ENCODE data around the gene CELF4.

CELF4 gene

DNA sequence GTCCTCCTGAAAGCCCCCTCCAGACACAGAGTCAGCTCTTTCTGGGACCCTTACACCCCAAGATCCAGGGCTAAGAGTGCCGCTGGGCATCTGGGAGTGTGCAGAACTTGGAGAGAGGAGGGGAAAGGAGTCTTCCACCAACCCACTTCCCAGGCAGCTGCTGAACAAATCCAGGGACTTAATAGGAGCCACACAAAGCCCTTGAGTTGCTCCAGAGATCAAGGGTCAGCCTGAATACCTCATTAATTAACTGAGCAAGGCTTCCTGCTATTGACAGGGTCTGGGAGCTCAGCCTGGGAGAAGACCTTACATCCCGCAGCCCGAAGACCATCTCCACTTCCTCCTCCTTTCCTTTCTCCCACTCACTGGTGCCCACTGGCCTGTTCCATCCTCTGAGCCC is 108.3 kb downstream of the CELF4 start:
- DNase-seq: no peak

DNA sequence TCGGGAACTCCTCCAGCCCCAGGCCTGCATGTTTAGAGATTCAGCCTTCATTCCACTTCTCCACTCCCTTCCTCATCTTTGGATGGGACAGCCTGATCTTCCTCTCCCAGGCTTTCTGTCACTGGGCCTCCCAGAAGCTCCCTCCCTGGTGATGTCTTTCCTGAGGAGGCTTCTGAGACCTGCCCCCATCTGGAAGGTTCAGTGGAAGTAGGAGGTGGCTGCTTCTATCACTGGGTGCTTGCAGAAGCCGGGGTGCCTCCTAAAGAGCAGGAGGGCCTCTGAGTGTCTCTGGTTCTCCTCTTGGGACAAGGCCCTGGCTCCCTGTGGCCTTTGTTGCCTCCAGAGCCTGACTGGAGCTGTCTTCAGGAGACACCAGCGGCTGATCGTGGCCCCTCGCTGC is 108.7 kb downstream of the CELF4 start:
- DNase-seq: no peak

DNA sequence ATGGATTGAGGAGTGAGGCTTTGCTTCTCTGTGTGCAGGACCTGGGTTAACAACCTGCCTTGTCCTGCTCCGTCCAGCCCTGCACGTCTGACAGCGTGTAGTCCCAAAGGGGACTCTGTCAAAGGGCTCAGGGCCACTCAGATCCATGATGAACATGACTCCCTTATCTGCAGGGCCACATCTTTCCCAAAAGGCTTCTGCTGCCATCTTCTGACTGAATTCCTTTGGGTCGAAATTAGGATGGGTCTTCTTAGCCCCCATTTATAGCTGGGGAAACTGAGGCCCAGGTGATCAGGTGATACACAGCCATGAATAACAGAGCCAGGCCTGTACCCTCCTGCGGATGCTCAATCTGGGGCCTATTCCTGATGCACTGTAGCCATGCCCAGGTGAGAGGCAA is 109.2 kb downstream of the CELF4 start:
- DNase-seq: no peak

DNA sequence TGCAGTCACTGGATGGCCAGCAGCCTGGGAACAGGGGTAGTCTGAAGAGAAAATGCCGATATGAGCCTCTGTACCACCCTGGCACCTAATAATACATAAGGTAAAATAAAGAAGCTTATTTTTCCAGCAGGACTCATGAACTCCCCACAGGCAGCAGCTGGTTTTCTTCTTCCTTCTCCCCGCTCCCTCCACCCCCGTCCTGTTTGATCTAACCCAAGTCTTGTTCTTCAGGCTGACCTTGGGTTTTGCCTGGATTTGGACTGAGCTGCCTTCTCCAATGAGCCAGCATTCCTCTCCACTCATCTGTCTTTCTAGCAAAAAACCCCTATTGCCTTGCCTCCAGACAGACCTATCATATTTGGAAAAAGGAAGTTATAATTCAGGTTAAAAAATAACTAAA is 111.8 kb downstream of the CELF4 start:
- DNase-seq: no peak

DNA sequence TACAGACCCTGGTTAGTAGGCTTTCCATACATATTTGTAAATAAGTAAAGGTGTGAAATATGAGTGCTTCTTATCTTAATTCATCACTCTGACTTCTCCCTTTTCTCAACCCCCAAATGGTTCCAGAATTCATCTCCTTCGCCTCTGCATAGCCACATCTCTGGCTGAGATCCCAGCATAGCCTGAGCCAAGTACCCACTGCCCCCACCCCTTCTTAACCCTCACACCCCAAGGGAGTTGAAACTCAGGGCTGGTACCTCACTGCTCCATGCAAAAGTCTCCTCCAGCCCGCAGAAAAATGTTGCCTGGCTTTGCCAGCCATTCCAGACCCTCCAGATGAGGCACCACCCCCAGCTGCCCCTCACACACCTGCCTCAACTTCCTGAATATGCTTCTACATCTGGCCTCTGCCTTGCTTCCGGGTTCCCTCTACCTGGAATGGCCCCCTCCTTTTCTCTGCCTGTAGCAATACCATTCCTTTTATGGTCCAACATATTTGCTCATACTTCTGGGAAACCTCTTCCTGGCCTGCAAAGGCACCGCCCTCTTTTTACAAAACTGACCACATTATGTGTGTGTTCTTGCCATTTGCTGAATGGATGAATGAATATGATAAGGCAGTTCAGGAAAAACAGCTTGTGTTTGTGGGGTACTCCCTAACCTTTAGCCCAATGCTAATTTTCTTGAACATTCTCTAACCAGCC is 112.8 kb downstream of the CELF4 start:
- DNase-seq: no peak

DNA sequence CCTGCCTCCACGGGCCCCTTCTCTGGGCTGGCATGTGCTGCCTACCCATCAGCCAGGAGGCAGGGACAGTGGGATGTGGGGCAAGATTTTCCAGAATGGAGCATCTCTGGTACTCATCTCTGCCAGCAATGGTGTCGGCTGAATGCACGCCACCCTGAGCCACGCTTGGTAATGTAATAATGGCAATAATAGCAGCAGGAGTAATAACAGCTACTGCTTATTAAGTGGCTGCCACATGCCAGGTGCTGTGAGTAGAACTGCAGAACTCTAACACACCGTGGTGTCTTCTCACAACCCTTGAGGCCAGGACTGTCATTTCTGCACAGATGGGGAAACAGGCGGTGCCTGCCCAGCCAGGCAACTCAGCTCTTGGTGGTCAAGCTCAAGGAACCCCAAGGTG is 113.6 kb downstream of the CELF4 start:
- no peak for DNase-seq

DNA sequence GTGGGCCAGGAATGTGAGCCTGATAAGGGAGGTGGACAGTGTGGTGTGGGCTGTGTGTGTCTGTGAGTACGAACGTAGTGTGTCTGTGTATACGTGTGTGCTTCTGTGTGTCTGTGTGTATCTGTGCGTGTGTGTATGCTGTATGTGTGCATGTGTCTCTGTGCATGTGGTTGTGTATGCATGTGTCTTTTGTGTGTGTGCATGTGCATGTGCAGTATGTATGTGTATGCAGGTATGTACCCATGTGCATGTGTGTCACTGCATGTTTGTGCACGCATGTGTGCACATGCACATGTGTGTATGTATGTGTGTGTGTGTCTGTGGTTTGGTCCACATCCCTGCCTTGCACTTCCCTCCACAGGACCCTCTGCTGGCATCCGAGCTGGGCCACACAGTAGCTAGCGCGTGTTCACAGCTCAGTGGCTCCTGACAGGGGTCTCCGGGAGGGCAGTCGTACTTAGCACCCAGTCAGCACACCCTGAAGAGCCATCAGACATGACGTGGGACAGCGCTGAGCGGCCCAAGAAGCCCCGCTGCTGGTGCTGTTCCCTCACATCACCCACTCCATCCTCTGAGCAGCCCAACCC is 114.3 kb downstream of the CELF4 start:
- no peak for DNase-seq

DNA sequence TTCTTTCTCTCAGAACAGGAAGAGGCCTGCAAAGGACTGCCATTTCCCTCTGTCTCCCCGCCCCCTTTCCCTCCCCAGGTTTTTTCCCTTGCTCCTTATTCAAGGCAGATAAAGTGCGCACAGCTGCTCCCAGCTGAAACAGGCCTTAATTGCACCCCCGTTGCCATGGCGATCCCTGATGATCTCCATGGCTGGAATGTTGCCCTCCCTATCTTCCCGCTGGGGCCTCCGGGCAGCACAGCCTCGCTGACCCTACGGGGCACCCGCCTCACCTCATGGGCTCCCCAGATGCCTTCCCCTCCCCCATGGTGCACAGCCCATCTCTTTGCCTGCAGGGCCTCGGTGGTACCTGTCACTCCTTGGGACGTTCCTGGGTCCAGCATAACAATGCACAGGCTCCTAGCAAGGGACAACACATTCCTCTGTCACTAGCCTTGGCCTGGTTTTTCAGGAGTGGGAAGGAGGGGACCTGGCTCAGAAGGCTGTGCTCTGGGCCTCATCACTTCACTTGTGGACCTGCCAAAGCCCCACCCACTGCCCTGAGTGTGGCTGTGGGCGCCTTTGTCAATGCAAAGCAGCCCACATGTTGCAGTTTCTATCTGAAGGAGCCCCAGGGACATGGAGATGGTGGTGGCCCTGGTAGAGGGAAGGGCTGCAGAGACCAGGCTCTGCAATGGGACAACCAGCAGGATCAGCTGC is 115.0 kb downstream of the CELF4 start:
- DNase-seq: no peak

DNA sequence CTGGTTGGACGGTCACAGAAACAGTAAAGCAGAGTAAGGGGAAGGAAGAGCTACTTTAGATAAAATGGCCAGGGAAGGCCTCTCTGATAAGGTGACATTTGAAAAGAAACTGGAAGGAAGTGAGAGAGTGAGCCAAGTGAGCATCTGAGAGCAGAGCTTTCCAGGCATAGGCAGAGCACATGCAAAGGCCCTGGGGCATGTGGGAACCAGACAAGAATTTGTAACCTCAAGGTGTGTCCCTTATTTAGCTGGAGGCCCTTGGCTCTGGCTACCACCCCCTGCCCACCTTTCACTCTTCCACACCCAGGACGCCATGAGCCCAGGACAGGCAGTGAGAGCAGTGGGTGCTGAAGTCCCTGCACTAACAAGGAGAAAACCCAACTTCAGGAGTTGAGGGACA is 116.0 kb downstream of the CELF4 start:
- DNase-seq: no peak

DNA sequence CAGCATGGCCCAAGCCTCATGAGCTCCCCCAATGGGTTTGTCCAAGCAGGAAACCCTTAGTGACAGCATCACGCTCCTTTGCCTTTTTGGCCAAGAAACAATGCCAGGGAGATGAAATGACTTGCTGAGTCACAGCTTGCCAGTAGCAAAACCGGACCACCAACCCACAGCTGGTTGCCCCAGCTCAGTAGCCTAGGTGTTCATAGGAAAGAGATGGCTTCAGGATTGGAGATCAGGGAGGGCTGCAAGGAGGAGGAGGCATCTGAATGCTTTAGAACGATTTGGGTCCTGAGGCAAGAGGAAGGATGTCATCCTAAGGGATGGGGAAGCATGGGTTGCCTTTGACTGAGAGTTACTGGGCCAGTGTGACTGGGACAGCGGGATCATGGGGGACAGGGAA is 116.7 kb downstream of the CELF4 start:
- no peak for DNase-seq

DNA sequence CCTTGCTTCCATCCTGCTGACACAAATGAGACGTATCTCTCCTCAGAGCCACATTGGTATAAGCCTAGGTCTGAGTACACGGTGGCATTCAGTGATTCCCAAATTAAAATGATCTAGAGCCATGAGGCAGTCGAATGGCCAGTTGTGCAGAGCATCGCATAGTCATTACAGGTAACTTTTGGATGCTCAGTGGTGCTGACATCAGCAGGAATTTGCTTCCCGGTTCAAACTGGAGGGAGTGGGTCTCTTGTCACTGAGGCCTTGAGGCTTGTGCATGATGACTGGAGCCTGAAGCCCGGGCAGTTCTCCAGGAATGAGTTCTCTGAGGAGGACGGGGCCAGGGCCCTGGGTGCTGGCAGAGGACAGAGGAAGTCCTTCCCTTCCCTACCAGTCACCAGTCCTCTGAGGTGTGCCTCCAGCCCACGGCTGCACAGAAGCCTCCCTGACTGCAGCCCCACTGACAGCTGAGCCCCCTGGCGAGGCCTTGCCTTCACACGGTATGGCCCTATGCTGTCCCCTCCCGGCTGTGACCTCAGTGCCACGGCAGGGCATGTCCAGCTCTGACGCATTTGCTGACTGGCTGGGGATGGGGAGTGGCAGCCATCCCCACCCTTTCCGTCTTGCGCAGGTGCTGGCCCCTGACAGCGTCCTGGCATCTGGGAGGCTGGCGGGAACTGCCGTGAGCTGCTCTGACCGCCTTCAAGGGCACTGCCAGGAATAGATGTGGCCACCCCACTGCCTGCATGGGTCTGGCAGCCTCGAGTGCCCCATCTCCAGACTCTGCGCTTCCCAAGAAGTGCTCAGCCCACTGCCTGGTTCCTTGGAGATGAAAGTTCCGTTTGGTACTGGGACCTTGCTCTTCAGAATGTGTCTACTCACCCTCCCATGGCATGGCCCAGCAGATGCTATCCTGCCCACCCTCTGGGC is 117.4 kb downstream of the CELF4 start:
- no peak for DNase-seq

DNA sequence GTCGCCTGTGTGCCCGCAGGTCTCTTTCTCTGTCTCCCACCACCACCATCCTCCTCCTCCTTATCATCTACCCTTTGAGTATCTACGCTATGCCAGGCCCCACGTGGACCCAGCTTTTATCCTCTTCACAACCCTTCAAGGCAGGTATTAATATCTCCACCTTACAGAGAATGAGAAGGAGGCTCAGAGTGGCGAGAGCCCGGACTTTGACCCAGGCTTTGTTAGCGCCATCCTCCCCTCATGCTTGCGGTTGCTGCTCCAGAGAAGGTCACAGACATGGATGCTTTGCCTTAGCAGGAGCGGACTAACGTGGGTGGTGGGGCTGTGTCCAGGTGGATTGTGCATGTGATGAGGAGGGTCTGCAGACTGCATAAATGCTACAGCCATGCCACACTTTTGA is 119.8 kb downstream of the CELF4 start:
- no peak for DNase-seq

DNA sequence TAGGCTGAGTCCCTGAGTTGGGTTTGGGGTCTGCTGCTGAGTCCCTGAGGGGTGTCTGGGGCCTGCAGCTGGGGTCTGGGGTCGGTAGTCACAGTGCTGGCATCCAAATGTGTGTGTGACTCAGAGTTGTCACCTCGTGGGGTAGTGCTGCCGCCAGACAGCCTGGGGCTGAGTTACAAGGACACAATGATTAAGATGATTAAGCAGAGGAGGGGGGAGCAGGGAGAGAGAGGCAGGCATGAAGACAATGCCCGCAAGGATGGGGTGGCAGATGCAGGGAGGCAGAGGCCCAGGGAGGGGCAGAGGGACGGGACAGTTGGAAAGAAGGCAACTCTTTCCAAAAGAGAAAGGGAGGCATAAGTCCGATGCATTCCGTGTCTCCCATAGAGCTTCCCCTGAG is 120.2 kb downstream of the CELF4 start:
- no peak for DNase-seq

DNA sequence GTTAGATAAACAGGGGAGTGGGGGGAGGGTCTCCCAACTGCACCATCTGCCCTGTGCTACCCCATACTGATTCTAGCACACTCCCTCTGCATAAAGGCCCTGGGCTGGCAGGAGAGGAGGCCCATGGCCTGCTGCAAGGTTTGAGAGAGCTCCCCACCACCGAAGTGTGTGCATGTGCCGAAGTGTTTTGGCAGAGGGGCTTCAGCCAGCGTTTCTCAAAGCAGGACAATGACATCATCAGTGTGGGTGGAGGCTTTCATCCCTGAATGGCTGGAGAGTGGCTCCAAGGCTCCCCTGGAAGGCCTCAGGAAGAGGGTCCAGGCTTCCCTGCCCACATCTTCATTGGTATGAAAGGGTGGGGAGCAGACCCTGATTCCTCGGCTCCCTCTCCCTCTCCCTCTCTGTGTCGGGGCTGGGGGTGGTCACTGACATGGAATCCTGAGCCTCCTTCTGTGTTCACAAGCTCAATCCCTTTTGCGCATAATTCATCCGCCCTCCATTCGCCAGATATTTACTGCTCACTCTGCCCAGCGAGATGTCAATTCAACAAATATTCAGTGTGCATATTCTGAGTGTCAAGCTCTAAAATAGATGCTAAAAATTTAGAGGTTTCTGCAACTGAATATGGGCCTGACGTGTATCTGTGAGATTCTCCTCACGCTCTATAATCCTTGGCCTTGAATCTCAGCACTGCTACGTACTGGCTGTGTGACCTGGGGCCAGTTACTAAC is 122.1 kb downstream of the CELF4 start:
- no peak for DNase-seq

DNA sequence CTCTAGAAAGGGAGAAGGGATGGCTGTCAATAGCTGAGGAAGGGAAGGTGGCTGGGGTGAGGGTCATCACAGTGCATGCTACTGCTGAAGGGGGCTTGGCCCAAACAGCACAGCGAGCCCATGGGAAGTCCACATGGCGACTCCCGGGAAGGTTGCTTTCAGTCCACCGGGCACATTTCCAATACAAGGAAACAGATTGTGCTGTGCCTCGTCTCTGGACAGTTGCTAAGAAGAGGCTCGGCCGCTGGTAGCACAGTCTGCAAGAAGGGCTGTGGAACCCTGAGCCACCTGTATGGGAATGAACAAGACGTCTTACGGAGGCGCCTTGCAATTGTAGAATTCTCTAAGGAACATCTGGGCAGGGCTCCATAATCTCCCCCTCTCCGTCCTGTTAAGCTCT is 123.1 kb downstream of the CELF4 start:
- no peak for DNase-seq

DNA sequence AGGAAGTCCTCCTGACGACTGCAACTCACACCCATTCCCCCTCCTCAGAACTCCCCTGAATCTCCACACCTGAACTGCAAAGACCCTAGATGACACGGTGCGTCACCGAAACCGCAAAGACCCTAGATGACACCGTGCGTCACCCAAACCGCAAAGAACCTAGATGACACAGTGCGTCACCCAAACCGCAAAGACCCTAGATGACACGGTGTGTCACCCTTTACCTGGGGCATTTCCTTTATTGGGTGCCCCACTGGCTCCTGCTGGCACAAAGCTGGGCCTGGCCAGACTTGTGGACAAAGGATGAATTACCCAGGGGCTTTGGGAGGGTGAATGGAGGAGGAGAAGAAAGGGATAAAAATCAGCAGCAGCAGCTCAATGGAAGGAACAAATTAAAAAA is 123.8 kb downstream of the CELF4 start:
- no peak for DNase-seq

DNA sequence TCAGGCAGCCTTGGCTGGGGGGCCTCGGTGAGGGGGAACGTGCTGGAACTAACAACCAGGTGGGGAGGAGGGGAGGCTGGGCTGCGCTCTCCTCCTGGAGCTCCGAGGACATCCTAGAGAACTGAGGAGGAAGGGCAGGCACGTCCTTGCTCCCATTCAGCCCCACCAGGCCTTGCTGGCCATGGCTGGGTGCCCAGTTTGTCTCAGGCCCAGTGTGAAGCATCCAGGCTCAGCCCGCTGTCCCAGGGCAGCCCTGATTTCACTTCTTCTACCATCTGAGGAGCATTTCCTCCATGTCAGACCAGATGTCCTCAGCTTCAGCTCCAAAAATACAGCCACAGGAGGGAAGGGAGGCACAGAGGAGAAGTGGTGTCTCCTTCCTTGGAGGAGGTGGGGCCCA is 125.4 kb downstream of the CELF4 start:
- no peak for DNase-seq

DNA sequence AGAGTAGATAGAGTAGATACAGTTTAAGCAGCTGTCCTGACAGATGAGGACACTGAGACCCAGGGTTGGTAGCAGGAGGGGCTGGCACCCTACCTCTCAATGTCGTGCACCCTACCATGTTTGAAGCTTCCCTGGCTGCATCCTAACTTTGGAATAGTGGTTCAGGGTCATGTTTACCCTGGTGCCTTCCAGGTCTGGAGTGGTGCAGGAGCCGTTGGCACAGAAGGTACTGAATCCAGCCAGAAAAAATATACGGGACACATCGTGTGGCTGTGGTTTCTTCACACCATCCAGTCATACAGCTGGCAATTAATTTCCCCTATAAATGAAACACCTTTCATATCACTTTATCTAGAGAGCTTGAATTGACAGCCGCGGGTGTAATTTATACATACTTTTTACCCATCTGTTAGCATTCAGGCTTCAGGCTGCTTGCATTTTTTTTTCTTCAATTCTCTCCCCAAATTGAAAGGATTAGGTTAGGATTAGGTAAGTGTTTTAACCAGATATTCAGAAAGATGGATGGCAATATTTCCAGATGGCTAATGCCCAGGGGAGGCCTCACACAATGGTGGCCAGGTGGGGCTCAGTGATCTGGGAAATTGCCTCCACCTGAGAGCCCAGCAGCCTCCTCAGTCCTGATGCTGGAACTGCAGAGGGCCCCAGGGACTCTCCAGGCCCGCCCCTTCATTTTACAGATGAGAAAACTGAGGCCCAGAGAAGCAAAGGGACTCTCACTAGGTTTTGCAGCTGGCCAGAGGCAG is 127.0 kb downstream of the CELF4 start:
- no peak for DNase-seq

DNA sequence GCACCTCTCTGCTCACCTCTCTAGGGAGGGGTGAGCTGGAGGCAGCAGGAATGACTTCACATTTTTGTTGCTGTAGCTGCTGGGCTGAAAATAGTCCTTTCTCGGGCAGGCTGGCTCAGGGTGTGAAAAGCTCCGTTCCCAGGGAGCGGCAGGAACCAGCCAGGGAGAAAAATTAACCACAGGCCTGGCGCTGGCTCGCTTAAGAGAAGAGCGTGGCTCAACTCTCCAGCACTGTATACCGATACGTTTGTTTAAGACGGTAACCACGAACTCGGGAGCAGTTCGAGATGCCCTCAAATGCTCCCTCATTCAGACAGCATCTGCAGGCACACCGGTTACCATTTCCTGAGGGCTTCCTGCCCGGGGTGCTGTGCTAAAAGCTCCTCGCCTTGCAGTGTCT is 129.6 kb downstream of the CELF4 start:
- no peak for DNase-seq

DNA sequence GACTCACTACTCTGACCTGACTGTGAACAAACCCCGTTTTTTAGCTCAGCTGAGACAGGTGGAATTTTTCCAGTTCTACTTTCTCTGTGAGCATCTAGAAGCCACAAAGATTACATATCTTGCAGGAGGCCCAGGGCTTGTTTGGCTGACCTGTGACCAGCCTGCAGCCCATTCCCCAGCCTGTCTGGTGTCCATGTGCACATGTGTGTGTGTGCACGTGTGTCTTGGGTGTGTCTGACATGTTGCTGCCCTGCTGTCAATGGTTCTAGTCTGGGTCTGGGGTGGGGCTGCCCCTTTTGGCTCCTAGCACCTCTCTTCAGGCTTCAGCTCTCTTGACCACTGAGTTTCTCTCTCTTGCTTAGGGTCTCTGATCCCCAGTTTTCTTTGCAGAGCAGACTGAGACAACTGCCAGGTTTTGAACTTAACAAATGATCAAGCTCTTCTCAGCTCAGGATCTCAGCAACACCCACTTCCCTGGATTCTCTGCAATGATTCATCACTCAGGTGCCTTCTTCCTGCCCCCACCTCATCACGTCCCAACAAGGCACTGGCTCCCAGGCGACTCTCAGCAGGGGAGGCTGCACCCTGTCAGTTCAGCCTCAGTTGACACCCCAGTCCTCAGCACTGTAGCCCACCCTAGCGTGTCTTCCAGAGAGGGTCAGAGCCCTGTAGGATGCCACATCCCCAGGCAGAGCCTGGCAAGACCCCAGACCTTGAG is 130.3 kb downstream of the CELF4 start:
- no peak for DNase-seq

DNA sequence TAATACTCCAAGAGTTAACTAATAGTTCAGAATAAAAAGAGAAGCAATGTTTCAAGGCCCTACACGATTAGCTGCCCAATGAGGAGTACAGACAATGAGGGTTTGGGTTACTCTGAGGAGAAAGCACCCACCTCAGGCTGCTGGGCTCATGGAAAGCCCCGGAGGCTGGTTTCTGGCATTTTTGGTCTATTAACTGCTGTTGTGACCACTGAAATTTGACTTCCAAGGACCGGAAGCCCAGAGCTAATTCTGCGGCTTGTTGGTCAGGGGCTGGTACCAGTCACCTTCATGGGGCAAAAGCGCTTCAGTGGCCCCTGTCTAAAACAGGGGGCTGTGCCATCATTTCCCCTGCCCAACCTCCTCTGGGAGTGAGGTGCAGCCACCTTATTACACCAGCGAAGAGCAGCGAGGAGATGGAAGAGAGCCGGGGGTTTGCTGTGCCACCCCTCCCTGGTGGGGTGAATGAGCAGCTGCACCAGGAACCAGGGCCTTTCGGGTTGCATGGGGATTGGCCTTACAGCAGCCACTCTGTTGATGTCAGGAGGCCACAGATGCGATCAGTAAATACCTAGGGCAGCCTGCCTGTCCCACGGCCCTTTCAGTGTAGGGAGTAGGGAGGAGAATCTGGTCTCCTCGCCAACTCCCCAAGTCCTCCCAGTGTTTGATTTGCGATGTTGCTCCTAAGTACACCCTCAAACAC is 131.3 kb downstream of the CELF4 start:
- no peak for DNase-seq

Data from stimulated activated CD4-positive, alpha-beta T cell treated with anti-CD3 and anti-CD28 coated beads, Interleukin-4, amount 100 ng/mL, for 1 hour (primary cell).